PFSK-1 (cell line): ENCODE results near the gene AHR.

Source experiments
- POLR2AphosphoS5 ChIP-seq: IDR thresholded peaks from 2 replicates; pipeline ENCODE4 v1.6.1; 2012; ENCODE audit warnings: low read depth, mild to moderate bottlenecking, control low read depth, low read length, moderate library complexity
- REST ChIP-seq, 2 experiments: IDR thresholded peaks; 2 replicates each; pipeline versions ENCODE4 v1.6.1 to v1.8.0; 2011 to 2012; ENCODE audit warnings: low read depth in 2 of 2, low read length in 2 of 2, control low read depth in 1 of 2, inconsistent platforms in 1 of 2, mild to moderate bottlenecking in 1 of 2, moderate library complexity in 1 of 2; ENCODE audit not compliant: insufficient read depth in 1 of 2
- SIN3A ChIP-seq: IDR thresholded peaks from 2 replicates; pipeline ENCODE4 v1.6.1; 2012; ENCODE audit warnings: mild to moderate bottlenecking, low read length, moderate library complexity, borderline replicate concordance; ENCODE audit not compliant: insufficient read depth

GRCh38 chr7:17269341-17270221, 28.9 kb upstream of the AHR start:
- no peak for TF ChIP-seq REST (IDR thresholded peaks at IDR 0.05; ENCODE audit: insufficient read depth in 1 of 2, low read depth in 2 of 2, low read length in 2 of 2)
- no peak for TF ChIP-seq POLR2AphosphoS5
- TF ChIP-seq SIN3A = no peak
